A549 (cell line): ENCODE results near the gene MRPL11. TPM values are rescaled to one million over a fixed set of nuclear protein-coding genes. Genes with fewer than 3 reads are reported as not detected.

ENCODE experiments used
- ATAC-seq, 2 experiments: fragments of 200-7000 bp in 1 of 2; fragments of >200 bp in 1 of 2; cut with Nextera tagmentation in 1 of 2; cut with Tn5 transposase in 1 of 2; 3 replicates each; pipeline versions ENCODE4 v1.8.0 to v1.9.1; 2018 to 2020; ENCODE audit warnings: mild to moderate bottlenecking in 1 of 2, moderate library complexity in 1 of 2
- CTCF ChIA-PET: fragments of 300-600 bp; sonication (Branson Sonifier 250); formaldehyde crosslinking; extraction: SDS; loops from one replicate; lab custom pipeline; 2021; ENCODE audit warnings: antibody characterized with exemption, inconsistent platforms; lab: Yijun Ruan, JAX
- POLR2A ChIA-PET: fragments of 350-600 bp; formaldehyde crosslinking; extraction: SDS; loops from one replicate; lab custom pipeline; 2021; ENCODE audit warnings: antibody characterized with exemption, inconsistent platforms; lab: Yijun Ruan, JAX
- DNase-seq, 2 experiments: peaks; one replicate each; pipeline versions ENCODE4 v3.0.0 to v3.0.0-alpha.2; 2011 to 2016; ENCODE audit warnings: low read depth in 1 of 2, low spot score in 1 of 2
- FAIRE-seq: peaks from 2 replicates; lab custom pipeline; 2011; peaks lifted over from hg19 to GRCh38; lab: Jason Lieb, UNC
- H3K27ac ChIP-seq, 2 experiments: fragments of >200 bp; sonication (Bioruptor Twin); formaldehyde crosslinking; 3 replicates each; pipeline ENCODE4 v1.5.1; 2016 to 2017
- H3K4me1 ChIP-seq: fragments of >200 bp; sonication (Bioruptor Twin); formaldehyde crosslinking; 3 replicates; pipeline ENCODE4 v1.6.1; 2016
- H3K4me2 ChIP-seq: fragments of >200 bp; sonication (Bioruptor Twin); formaldehyde crosslinking; 3 replicates; pipeline ENCODE4 v1.6.1; 2016
- H3K4me3 ChIP-seq: fragments of >200 bp; sonication (Bioruptor Twin); formaldehyde crosslinking; 3 replicates; pipeline ENCODE4 v1.5.1; 2016
- H3K9me3 ChIP-seq: fragments of >200 bp; sonication (Bioruptor Twin); formaldehyde crosslinking; 3 replicates; pipeline ENCODE4 v1.6.1; 2016
- CBX2 ChIP-seq: fragments of 200-600 bp; sonication (generic); IDR thresholded peaks from 2 replicates; pipeline ENCODE4 v1.6.1; 2016; ENCODE audit warnings: low read depth, mild to moderate bottlenecking, borderline replicate concordance
- CEBPB ChIP-seq, 2 experiments: fragments of >200 bp in 1 of 2; sonication (Bioruptor Twin) in 1 of 2; formaldehyde crosslinking in 1 of 2; IDR thresholded peaks; 2 replicates each; pipeline ENCODE4 v1.6.1; 2012 to 2016
- CTCF ChIP-seq: fragments of >200 bp; sonication (Bioruptor Twin); formaldehyde crosslinking; IDR thresholded peaks from 3 replicates; pipeline ENCODE4 v1.5.1; 2016
- FOSL2 ChIP-seq, 2 experiments: fragments of 450-650 bp in 1 of 2; fragments of >200 bp in 1 of 2; sonication (Bioruptor Twin) in 1 of 2; formaldehyde crosslinking; IDR thresholded peaks; 2 replicates each; pipeline versions ENCODE4 v1.5.0 to v1.6.1; 2016 to 2020; ENCODE audit warnings: mild to moderate bottlenecking in 1 of 2, moderate library complexity in 1 of 2
- FOXS1 ChIP-seq: fragments of 250-450 bp; sonication (Bioruptor Pico); IDR thresholded peaks from 2 replicates; pipeline ENCODE4 v1.5.0; 2020; ENCODE audit warnings: mild to moderate bottlenecking, moderate library complexity
- HEYL ChIP-seq: fragments of 250-450 bp; sonication (Bioruptor Pico); IDR thresholded peaks from 2 replicates; pipeline ENCODE4 v1.8.0; 2021; ENCODE audit warnings: mild to moderate bottlenecking, moderate library complexity
- HOXA7 ChIP-seq: fragments of 250-450 bp; sonication (Bioruptor Pico); IDR thresholded peaks from 2 replicates; pipeline ENCODE4 v1.5.0; 2020; ENCODE audit warnings: mild to moderate bottlenecking, moderate library complexity
- HOXB5 ChIP-seq: fragments of 250-450 bp; sonication (Bioruptor Pico); IDR thresholded peaks from 2 replicates; pipeline ENCODE4 v1.5.0; 2020; ENCODE audit warnings: mild to moderate bottlenecking, moderate library complexity
- MAFK ChIP-seq: fragments of 450-650 bp; IDR thresholded peaks from 2 replicates; pipeline ENCODE4 v1.6.1; 2014; ENCODE audit not compliant: partially characterized antibody
- MAX ChIP-seq: IDR thresholded peaks from 2 replicates; pipeline ENCODE4 v1.6.1; 2012
- MAZ ChIP-seq: fragments of 150-350 bp; IDR thresholded peaks from 2 replicates; pipeline ENCODE4 v1.6.1; 2014; ENCODE audit warnings: antibody characterized with exemption, low read depth, low read length, borderline replicate concordance
- POLR2A ChIP-seq: IDR thresholded peaks from 2 replicates; pipeline ENCODE4 v1.6.1; 2012; ENCODE audit warnings: mild to moderate bottlenecking, low read length
- RAD21 ChIP-seq, 2 experiments: fragments of >200 bp in 1 of 2; sonication (Bioruptor Twin) in 1 of 2; formaldehyde crosslinking in 1 of 2; IDR thresholded peaks in 1 of 2; conservative IDR thresholded peaks in 1 of 2; 2 replicates in 1 of 2; 3 replicates in 1 of 2; pipeline ENCODE4 v1.6.1; 2012 to 2018; ENCODE audit warnings: inconsistent platforms in 1 of 2
- SMC3 ChIP-seq: fragments of >200 bp; sonication (Bioruptor Twin); formaldehyde crosslinking; IDR thresholded peaks from 3 replicates; pipeline ENCODE4 v1.6.1; 2018; ENCODE audit warnings: inconsistent platforms
- SREBF2 ChIP-seq: fragments of 450-650 bp; IDR thresholded peaks from 2 replicates; pipeline ENCODE4 v1.6.1; 2014; ENCODE audit warnings: mild to moderate bottlenecking, moderate library complexity
- TFCP2L1 ChIP-seq: fragments of 250-450 bp; sonication (Bioruptor Pico); IDR thresholded peaks from 2 replicates; pipeline ENCODE4 v1.5.0; 2021; ENCODE audit warnings: mild to moderate bottlenecking
- WGBS: methylation state at CpG from one replicate; pipeline ENCODE4 v1.1.6; 2017; ENCODE audit errors: missing lambda C conversion rate; 5-methylcytosine and 5-hydroxymethylcytosine counted together
- polyA plus RNA-seq, 4 experiments: library from polyadenylated mRNA; depleted of rRNA in 3 of 4; stranded (reverse); fragments of >200 nt; fragmentation: RNase III in 1 of 4; extraction: RNeasy Plus Mini Kit Qiagen cat#74134 plus additional on column Dnase treatment in 1 of 4; gene quantifications; 2 replicates in 3 of 4; 3 replicates in 1 of 4; pipeline ENCODE4 v1.2.3, GENCODE V29; 2011 to 2017

MRPL11 gene
- polyA plus RNA-seq, 2 of the 4 experiments (the other 2 are of a cell fraction), result 62.9 to 73.8 TPM

GRCh38 chr11:66391322-66391721 lies 47.3 kb downstream of the MRPL11 start:
- Histone ChIP-seq H3K4me2 (no peak overlapping the region), H3K4me3 (no peak overlapping the region), H3K4me1 (no peaks in the 10 kb centered on the region), H3K9me3 (no peaks in the 10 kb centered on the region), H3K27ac (no peak overlapping the region)
- ATAC-seq, result no peak
- DNase-seq, result no peak
- ChIA-PET CTCF (interaction anchor here (0.6 to 57.7 kb wide), 4 partner anchors 12 to 69 kb away, joined by 3 to 1614 read pairs (median 3); partner anchors contain the start of genes MRPL11 and NPAS4), POLR2A (no interaction called here)
- WGBS, result 65% methylated on average over 6 of the region's 6 CpGs
- TF ChIP-seq SREBF2 (no peak), HOXB5 (CRISPR knock-in tag) (no peak), FOSL2 (IDR thresholded peaks at IDR 0.05) (no peak), FOSL2 (CRISPR knock-in tag; IDR thresholded peaks at IDR 0.05) (no peak), MAX (no peak), TFCP2L1 (CRISPR knock-in tag) (no peak), FOXS1 (CRISPR knock-in tag) (no peak), POLR2A (no peak), CBX2 (no peak)
- FAIRE-seq, result no peak

GRCh38 chr11:66388780-66389386 lies 49.8 kb downstream of the MRPL11 start:
- peak; percentile 86 to 88 for ATAC-seq
- WGBS, result 20% methylated on average over 8 of the region's 8 CpGs
- FAIRE-seq, result no peak

GRCh38 chr11:66386171-66387069 lies 52.2 kb downstream of the MRPL11 start:
- WGBS, result 6% methylated on average over 20 of the region's 20 CpGs
- Histone ChIP-seq H3K4me3 (peak overlapping the region; percentile 27; the same call in 2 of the 3 replicates), H3K4me2 (peak overlapping the region; percentile 84), H3K4me1 (0 out of 3 replicates have a peak, but pooled peaks cover 3% of the 10 kb centered on the region), H3K27ac (peak overlapping the region in 1 of 2 experiments; percentile 44; a peak in 2 of 6 replicates), H3K9me3 (no peaks in the 10 kb centered on the region)
- no peak for TF ChIP-seq HOXB5 (CRISPR knock-in tag)
- peak; percentile 65 to 76; a peak in 4 of 5 replicates for TF ChIP-seq RAD21 (conservative IDR thresholded peaks at IDR 0.05 in 1 of 2, IDR thresholded peaks at IDR 0.05 in 1 of 2)
- no peak for TF ChIP-seq MAFK
- no peak for TF ChIP-seq HOXA7 (CRISPR knock-in tag)
- peak; percentile 65 for TF ChIP-seq SMC3
- TF ChIP-seq HEYL (CRISPR knock-in tag), result no peak
- TF ChIP-seq CTCF, result peak; percentile 93
- peak; percentile 73 to 88; a peak in 3 of 4 replicates for TF ChIP-seq CEBPB (IDR thresholded peaks at IDR 0.05)
- POLR2A ChIA-PET, result interaction anchor here (0.6 to 1.5 kb wide), 7 partner anchors 38 to 544 kb away, joined by 3 to 8 read pairs (median 3); partner anchors contain the start of genes RBM14, RBM4 and RBM4B
- CTCF ChIA-PET, result interaction anchor here (0.6 to 57.7 kb wide), 42 partner anchors 9 to 488 kb away, joined by 3 to 1614 read pairs (median 4); partner anchors contain the start of genes B4GAT1, BRMS1, DPP3 and MRPL11
- DNase-seq, result peak; percentile 41 to 89
- FAIRE-seq, result no peak
- ATAC-seq, result peak; percentile 72 to 84

More at GRCh38 chr11:66388780-66389386, 49.8 kb downstream of the MRPL11 start:
- Histone ChIP-seq H3K4me1 (0 out of 3 replicates have a peak, but pooled peaks cover 3% of the 10 kb centered on the region), H3K9me3 (no peaks in the 10 kb centered on the region), H3K27ac (no peak overlapping the region), H3K4me2 (peak overlapping the region; percentile 32; the same call in 1 of the 3 replicates), H3K4me3 (no peak overlapping the region)
- peak; percentile 53 to 80 for DNase-seq
- CTCF ChIA-PET, result interaction anchor here (0.7 to 57.7 kb wide), 35 partner anchors 9 to 350 kb away, joined by 3 to 1614 read pairs (median 5); partner anchors contain the start of genes MRPL11, NPAS4, RBM4B and RIN1
- POLR2A ChIA-PET, result interaction anchor here (0.6 to 1.2 kb wide), 2 partner anchors 18 to 41 kb away, joined by 3 to 4 read pairs; no protein-coding TSS in a partner anchor
- no peak for TF ChIP-seq TFCP2L1 (CRISPR knock-in tag)
- peak; percentile 71 for TF ChIP-seq CTCF
- peak; percentile 42 to 55; a peak in 3 of 5 replicates for TF ChIP-seq RAD21 (conservative IDR thresholded peaks at IDR 0.05 in 1 of 2, IDR thresholded peaks at IDR 0.05 in 1 of 2)
- no peak for TF ChIP-seq MAZ
- TF ChIP-seq, all 56 proteins: peak for 2
